HUES6 (cell line): Measurements from ENCODE around the gene RANBP17.
"Not testable (repeated sequence)": the region's sequence is repeated elsewhere in the genome, so short reads cannot be mapped to it uniquely, and the experiment has no call there.

Experiments used
- H3K27ac ChIP-seq: 2 replicates; pipeline ENCODE4 v1.7.0; 2013; ENCODE audit warnings: low read depth, mild to moderate bottlenecking, low read length, inconsistent platforms
- H3K27me3 ChIP-seq: 2 replicates; pipeline ENCODE4 v1.6.1; 2013; ENCODE audit warnings: low read length; ENCODE audit not compliant: control insufficient read depth, insufficient read depth
- H3K36me3 ChIP-seq: 2 replicates; pipeline ENCODE4 v1.6.1; 2013; ENCODE audit warnings: low read length; ENCODE audit not compliant: control insufficient read depth, insufficient read depth
- H3K4me1 ChIP-seq: 2 replicates; pipeline ENCODE4 v1.6.1; 2013; ENCODE audit warnings: low read length; ENCODE audit not compliant: control insufficient read depth, insufficient read depth
- H3K4me3 ChIP-seq: 2 replicates; pipeline ENCODE4 v1.5.1; 2013; ENCODE audit warnings: low read depth, low read length
- H3K9ac ChIP-seq: one replicate; pipeline ENCODE4 v1.6.1; 2013; ENCODE audit warnings: mild to moderate bottlenecking, low read length
- H3K9me3 ChIP-seq: 2 replicates; pipeline ENCODE4 v1.6.1; 2013; ENCODE audit warnings: low read depth, low read length; ENCODE audit not compliant: control insufficient read depth, insufficient read depth

Gene RANBP17

GRCh38 chr5:171149333-171149732, 287.5 kb downstream of the RANBP17 start:
- no peak overlapping the region for H3K9ac ChIP-seq
- no peaks in the 10 kb centered on the region for H3K9me3 ChIP-seq
- no peak overlapping the region for H3K27ac ChIP-seq
- H3K4me3 ChIP-seq: no peak overlapping the region
- no peaks in the 10 kb centered on the region for H3K36me3 ChIP-seq
- H3K27me3 ChIP-seq: no peaks in the 10 kb centered on the region
- H3K4me1 ChIP-seq: no peaks in the 10 kb centered on the region; the same call in 1 of the 2 replicates

- no peaks in the 10 kb centered on the region for H3K36me3 ChIP-seq
- no peaks in the 10 kb centered on the region for H3K27me3 ChIP-seq
- no peak overlapping the region for H3K4me3 ChIP-seq
- H3K27ac ChIP-seq: no peak overlapping the region
- no peaks in the 10 kb centered on the region; the same call in 1 of the 2 replicates for H3K4me1 ChIP-seq
- no peak overlapping the region for H3K9ac ChIP-seq
- H3K9me3 ChIP-seq: no peaks in the 10 kb centered on the region
These were observed 288.0 kb downstream of the RANBP17 start for GRCh38 chr5:171149772-171150171.

GRCh38 chr5:171152382-171152781, 290.6 kb downstream of the RANBP17 start:
- Histone ChIP-seq H3K4me1 (no peaks in the 10 kb centered on the region; the same call in 1 of the 2 replicates), H3K9me3 (no peaks in the 10 kb centered on the region), H3K9ac (no peak overlapping the region), H3K4me3 (no peak overlapping the region), H3K27ac (no peak overlapping the region), H3K27me3 (no peaks in the 10 kb centered on the region), H3K36me3 (no peaks in the 10 kb centered on the region)

DNA sequence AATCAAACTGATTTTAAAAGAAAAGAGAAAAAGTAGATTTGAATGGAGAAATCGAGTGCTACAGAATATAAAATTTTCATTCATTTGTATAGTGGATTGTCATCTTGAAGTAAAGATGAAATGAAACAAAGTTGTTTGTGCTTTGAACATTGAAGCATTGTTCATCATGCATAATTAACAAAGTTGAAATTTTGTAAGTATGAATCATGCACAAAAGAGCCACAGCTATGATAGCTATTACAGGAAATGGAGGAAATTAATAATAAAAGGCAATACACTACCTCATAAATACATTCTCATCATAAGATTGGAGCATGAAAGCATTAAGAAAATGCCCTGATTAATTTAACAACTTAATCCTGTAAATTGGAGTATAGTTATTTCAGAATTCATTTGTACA, 293.8 kb downstream of the RANBP17 start:
- Histone ChIP-seq H3K36me3 (no peaks in the 10 kb centered on the region), H3K4me1 (no peaks in the 10 kb centered on the region; the same call in 1 of the 2 replicates), H3K9ac (no peak overlapping the region), H3K4me3 (no peak overlapping the region), H3K9me3 (no peaks in the 10 kb centered on the region), H3K27ac (no peak overlapping the region), H3K27me3 (no peaks in the 10 kb centered on the region)

DNA sequence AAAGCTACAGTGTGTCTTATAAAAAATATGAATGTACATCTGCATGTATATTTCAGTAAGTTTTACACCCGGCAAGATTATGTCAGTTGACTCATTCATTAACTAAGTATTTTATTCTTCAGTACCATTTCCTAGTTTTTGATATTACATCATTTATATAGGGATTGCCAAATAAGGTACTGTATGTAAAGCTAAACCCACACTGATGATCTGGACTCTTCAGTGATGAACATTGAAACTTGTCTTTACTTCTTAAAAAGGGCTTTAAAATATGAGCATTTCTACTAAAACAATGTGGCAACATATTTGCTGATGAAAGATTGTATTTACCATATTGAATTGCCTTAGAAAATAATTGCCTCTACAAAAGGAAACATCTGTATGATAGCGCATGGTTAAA, 295.5 kb downstream of the RANBP17 start:
- no peaks in the 10 kb centered on the region for H3K36me3 ChIP-seq
- no peaks in the 10 kb centered on the region for H3K27me3 ChIP-seq
- peaks cover 2% of the 10 kb centered on the region; the same call in 1 of the 2 replicates for H3K4me1 ChIP-seq
- H3K27ac ChIP-seq: no peak overlapping the region
- no peak overlapping the region for H3K9ac ChIP-seq
- H3K9me3 ChIP-seq: no peaks in the 10 kb centered on the region
- H3K4me3 ChIP-seq: no peak overlapping the region

DNA sequence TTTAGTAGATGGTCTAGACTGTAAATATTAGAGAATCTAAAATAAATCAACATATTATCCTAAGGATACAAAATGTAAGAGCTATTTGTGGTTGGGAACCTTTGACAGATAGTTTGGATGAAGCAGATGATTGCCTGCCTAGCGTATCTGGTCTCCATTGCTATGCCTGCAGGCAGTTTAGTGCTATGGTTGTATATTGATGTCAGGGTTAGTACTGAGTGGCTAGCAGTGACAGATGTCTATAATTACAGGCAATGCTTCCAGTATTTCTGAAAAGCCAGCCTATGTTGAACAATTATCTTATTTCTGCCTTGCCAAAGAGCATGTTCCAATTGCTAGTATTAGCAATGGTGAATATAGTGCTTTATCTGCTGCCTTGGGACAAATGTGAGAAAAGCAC, 296.0 kb downstream of the RANBP17 start:
- Histone ChIP-seq H3K9ac (no peak overlapping the region), H3K27ac (no peak overlapping the region), H3K4me3 (no peak overlapping the region), H3K27me3 (no peaks in the 10 kb centered on the region), H3K36me3 (no peaks in the 10 kb centered on the region), H3K4me1 (peaks cover 5% of the 10 kb centered on the region; the same call in 1 of the 2 replicates), H3K9me3 (no peaks in the 10 kb centered on the region)

GRCh38 chr5:171158581-171158980, 296.8 kb downstream of the RANBP17 start:
- Histone ChIP-seq H3K9ac (no peak overlapping the region), H3K27me3 (no peaks in the 10 kb centered on the region), H3K4me1 (peaks cover 5% of the 10 kb centered on the region; the same call in 1 of the 2 replicates), H3K36me3 (no peaks in the 10 kb centered on the region), H3K4me3 (no peak overlapping the region), H3K9me3 (no peaks in the 10 kb centered on the region), H3K27ac (no peak overlapping the region)

DNA sequence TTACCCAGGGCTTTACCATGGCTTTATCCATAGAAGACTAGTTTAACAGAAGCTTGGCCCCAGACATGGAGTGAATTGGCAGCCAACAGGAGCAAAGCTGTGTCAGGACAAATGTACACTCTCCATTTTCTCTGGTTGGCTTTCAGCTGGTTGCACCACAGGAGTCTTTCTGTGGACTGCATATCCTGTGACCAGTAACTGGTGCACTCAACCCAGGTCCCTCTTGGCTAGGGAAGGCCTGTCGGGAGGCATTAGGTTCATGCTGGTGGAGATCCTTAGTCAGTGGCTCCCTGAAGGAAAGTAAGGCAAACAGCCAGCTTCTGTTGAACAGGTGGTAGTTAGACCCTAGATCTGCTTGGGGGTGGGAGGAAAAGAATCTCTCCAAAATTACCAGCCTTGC, 300.3 kb downstream of the RANBP17 start:
- Histone ChIP-seq H3K27me3 (no peaks in the 10 kb centered on the region), H3K4me1 (peaks cover 5% of the 10 kb centered on the region; the same call in 1 of the 2 replicates), H3K9ac (no peak overlapping the region), H3K4me3 (no peak overlapping the region), H3K36me3 (no peaks in the 10 kb centered on the region), H3K27ac (no peak overlapping the region), H3K9me3 (no peaks in the 10 kb centered on the region)

DNA sequence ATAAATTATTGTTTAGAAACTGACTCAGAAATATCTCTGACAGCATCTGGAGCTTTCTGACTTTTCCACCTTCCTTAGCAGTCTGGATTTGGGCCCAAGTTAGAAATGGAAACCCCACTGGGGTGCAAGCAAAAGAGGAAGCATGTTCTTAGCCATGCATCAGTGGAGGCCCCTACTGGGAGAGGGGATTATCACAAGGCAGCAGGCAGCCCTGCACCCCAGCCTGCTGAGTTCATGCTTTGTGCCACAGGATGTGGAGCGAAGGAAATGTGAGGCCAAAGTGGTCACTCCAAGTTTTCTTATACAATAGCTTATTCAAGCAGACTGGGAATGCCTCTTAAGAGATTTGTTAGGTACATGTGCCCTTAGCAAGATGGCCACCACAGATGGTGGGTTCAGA, 300.8 kb downstream of the RANBP17 start:
- H3K27ac ChIP-seq: no peak overlapping the region
- no peaks in the 10 kb centered on the region for H3K27me3 ChIP-seq
- peaks cover 5% of the 10 kb centered on the region; the same call in 1 of the 2 replicates for H3K4me1 ChIP-seq
- no peaks in the 10 kb centered on the region for H3K36me3 ChIP-seq
- no peaks in the 10 kb centered on the region for H3K9me3 ChIP-seq
- H3K9ac ChIP-seq: no peak overlapping the region
- H3K4me3 ChIP-seq: no peak overlapping the region

DNA sequence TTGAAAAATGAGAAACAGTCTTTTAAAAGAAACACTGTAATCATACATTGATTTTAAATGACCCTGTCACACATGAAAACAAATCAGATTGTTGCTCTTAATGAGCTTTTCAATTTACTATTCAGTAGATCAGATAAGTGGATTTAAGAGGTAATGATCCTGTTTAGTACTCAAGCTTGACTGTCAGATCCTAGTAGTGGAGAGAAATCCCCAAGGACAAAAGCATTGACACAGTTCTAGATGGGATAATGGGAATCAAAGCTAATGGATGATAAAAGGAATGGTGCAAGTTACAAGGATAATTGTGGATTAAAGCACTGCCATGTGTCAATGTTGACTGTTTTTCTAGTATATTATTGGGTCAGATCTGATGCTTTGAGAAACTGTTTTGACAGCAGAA, 304.9 kb downstream of the RANBP17 start:
- no peak overlapping the region for H3K27ac ChIP-seq
- H3K27me3 ChIP-seq: no peaks in the 10 kb centered on the region
- no peak overlapping the region for H3K4me3 ChIP-seq
- H3K9me3 ChIP-seq: no peaks in the 10 kb centered on the region
- no peaks in the 10 kb centered on the region for H3K36me3 ChIP-seq
- peaks cover 5% of the 10 kb centered on the region; the same call in 1 of the 2 replicates for H3K4me1 ChIP-seq
- no peak overlapping the region for H3K9ac ChIP-seq

DNA sequence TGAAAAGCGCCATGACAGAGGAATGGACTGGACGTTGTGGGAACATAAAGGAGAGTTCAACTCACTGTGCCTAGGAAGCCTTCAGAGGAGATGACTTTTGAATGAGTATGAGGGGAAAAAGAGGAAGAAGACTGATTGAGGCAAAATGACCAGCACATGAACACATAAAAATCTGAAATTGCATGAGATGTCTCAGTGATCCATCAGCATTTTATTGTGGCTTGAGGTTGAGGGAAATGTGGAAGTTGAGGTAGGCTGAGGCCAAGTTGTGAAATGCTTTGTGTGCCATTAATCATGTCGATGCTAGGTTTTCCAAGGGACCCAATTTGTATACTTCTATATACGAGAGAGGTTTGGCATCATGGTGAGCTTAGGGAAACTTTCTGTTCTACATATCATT, 306.4 kb downstream of the RANBP17 start:
- H3K27ac ChIP-seq: no peak overlapping the region
- no peaks in the 10 kb centered on the region for H3K9me3 ChIP-seq
- no peaks in the 10 kb centered on the region for H3K27me3 ChIP-seq
- no peak overlapping the region for H3K9ac ChIP-seq
- H3K4me3 ChIP-seq: no peak overlapping the region
- no peaks in the 10 kb centered on the region for H3K36me3 ChIP-seq
- no peaks in the 10 kb centered on the region for H3K4me1 ChIP-seq

- not testable (repeated sequence) for H3K4me3 ChIP-seq, H3K36me3 ChIP-seq, H3K4me1 ChIP-seq, H3K9me3 ChIP-seq, H3K9ac ChIP-seq, H3K27ac ChIP-seq, H3K27me3 ChIP-seq
These were observed 313.1 kb downstream of the RANBP17 start for GRCh38 chr5:171174960-171175359.
